ENCODE data around the gene METRN. TPM values are rescaled to one million over a fixed set of nuclear protein-coding genes. Genes with fewer than 3 reads are reported as not detected.

Gene METRN
- polyA plus RNA-seq, 1 experiment: 33.7 TPM

DNA sequence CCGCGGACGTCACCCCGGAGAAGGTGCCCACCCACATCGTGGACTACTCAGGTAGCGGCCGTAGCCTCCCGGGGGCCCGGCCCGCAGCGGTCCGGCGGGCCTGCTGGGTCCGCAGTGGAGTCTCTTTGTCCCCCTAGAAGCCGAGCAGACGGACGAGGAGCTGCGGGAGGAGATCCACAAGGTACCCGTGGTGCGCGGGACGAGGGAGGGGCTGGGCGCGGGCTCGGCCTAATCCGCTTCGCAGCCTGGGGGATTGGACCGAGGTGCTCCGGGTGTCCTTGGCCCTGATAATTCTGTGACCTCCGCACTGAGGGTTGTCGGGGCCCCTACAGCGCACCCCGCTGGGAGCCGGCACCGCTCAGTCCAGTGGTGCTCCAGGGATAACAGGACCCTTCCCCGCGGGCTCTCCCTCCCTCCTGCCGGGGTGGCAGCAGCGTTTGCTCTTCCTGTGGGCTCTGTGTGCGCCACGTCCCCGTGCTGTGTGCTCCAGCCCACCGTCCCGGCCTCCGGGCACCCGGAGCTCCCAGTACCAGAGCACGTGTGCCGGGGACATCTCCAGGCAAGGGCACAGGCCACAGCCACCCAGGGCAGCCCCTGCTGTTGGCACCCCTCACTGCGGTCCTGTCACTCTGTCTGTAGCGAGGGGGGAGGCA is 46.3 kb upstream of the METRN start:
- peaks cover 39% of the 10 kb centered on the region for H3K36me3 ChIP-seq (ENCODE audit: control insufficient read depth, insufficient read depth, low read length)
- peak overlapping the region; percentile 99 for H3K4me3 ChIP-seq (ENCODE audit: low read depth, low read length)
- no peak for DNase-seq (ENCODE audit: low read depth)
- no peaks in the 10 kb centered on the region for H3K27me3 ChIP-seq (ENCODE audit: control insufficient read depth, insufficient read depth, low read length)
- ChIA-PET CTCF (interaction anchor here (0.7 to 3.1 kb wide), 3 partner anchors 8 to 1189 kb away, joined by 3 to 20 read pairs (median 6); partner anchors contain the start of genes RHBDL1 and STUB1), POLR2A (no interaction called here)
- no peak for TF ChIP-seq CTCF (IDR thresholded peaks at IDR 0.05; ENCODE audit: insufficient read depth, low read depth, low read length)

DNA sequence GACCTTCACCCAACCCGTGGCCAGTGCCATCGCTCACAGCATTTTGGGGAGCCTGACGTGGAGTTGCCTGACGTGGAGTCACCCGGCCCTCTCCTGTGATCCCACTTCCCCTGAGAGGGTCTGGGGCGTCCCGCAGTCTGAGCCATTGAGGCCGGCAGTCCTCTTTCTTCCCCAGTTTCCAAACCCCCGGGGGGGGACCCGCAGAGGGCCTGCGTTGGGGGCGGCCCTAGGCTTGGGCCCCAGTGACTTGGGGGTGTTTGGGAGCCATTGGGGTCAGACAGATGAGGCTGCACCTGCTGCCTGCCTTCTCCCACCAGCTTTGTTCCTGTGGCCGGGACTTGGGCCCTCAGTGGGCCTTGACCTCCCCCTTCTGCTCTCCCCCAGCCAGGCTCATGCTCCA is 45.3 kb upstream of the METRN start:
- no peak overlapping the region for H3K4me3 ChIP-seq (ENCODE audit: low read depth, low read length)
- TF ChIP-seq CTCF (IDR thresholded peaks at IDR 0.05; ENCODE audit: insufficient read depth, low read depth, low read length): no peak
- DNase-seq (ENCODE audit: low read depth): no peak
- H3K36me3 ChIP-seq (ENCODE audit: control insufficient read depth, insufficient read depth, low read length): peaks cover 41% of the 10 kb centered on the region
- POLR2A ChIA-PET: no interaction called here
- no peaks in the 10 kb centered on the region for H3K27me3 ChIP-seq (ENCODE audit: control insufficient read depth, insufficient read depth, low read length)
- CTCF ChIA-PET: no interaction called here

GRCh38 chr16:670485-671352 is 44.2 kb upstream of the METRN start:
- ChIA-PET POLR2A (no interaction called here), CTCF (interaction anchor here (0.5 to 0.6 kb wide), 2 partner anchors 9 to 27 kb away, joined by 3 to 6 read pairs; partner anchors contain the start of gene STUB1)
- peaks cover 41% of the 10 kb centered on the region for H3K36me3 ChIP-seq (ENCODE audit: control insufficient read depth, insufficient read depth, low read length)
- no peak overlapping the region for H3K4me3 ChIP-seq (ENCODE audit: low read depth, low read length)
- DNase-seq (ENCODE audit: low read depth): no peak
- H3K27me3 ChIP-seq (ENCODE audit: control insufficient read depth, insufficient read depth, low read length): no peaks in the 10 kb centered on the region
- no peak for TF ChIP-seq CTCF (IDR thresholded peaks at IDR 0.05; ENCODE audit: insufficient read depth, low read depth, low read length)

DNA sequence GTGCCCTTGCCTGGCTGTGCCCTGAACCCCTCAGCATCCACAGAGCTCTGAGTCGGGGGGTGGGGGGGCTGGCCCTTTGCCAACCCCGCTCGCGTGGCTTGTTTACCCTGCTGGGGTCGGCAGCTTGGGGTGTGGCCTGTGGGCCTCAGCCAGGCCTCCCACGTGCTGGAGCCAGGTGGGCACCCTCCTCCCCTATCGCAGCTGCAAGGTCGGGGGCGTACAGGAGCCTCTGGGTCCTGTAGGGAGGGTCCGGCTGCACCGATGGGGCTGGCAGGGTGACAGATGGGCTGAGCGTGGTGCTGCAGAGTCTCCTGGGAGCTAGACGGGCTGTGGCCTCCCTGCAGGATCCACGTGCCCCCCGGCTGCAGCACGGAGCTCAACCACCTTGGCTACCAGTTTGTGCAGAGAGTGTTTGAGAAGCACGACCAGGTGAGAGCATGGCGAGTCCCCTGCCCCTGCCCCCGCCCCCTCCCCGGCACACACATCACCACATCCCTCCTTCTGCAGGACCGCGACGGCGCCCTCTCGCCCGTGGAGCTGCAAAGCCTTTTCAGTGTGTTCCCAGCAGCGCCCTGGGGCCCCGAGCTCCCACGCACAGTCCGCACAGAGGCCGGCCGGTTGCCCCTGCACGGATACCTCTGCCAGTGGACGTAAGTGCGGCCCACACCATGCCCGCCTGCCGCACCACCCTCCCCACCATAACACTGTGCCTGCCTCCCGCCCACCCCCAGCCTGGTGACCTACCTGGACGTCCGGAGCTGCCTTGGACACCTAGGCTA is 43.4 kb upstream of the METRN start:
- ChIA-PET POLR2A (no interaction called here), CTCF (no interaction called here)
- no peak for DNase-seq (ENCODE audit: low read depth)
- H3K36me3 ChIP-seq (ENCODE audit: control insufficient read depth, insufficient read depth, low read length): peaks cover 41% of the 10 kb centered on the region
- H3K4me3 ChIP-seq (ENCODE audit: low read depth, low read length): no peak overlapping the region
- no peak for TF ChIP-seq CTCF (IDR thresholded peaks at IDR 0.05; ENCODE audit: insufficient read depth, low read depth, low read length)
- no peaks in the 10 kb centered on the region for H3K27me3 ChIP-seq (ENCODE audit: control insufficient read depth, insufficient read depth, low read length)

DNA sequence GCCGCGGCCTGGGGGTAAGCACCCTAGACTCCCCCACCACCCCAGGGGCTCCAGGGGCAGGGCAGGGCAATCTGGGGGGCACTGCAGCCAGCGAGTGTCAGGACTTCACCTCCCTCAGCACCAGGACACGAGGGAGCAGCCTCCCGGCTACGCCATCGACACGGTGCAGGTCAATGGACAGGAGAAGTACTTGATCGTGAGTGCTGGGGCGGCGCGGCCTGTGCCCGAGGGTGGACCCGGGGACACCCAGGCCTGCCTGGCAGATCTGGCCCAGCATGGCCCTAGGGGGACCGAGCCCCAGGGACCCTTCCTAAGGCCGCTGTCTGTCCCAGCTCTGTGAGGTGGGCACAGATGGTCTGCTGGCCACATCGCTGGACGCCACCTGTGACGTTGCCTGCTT is 42.5 kb upstream of the METRN start:
- no peaks in the 10 kb centered on the region for H3K27me3 ChIP-seq (ENCODE audit: control insufficient read depth, insufficient read depth, low read length)
- DNase-seq (ENCODE audit: low read depth): no peak
- ChIA-PET POLR2A (no interaction called here), CTCF (no interaction called here)
- no peak for TF ChIP-seq CTCF (IDR thresholded peaks at IDR 0.05; ENCODE audit: insufficient read depth, low read depth, low read length)
- H3K36me3 ChIP-seq (ENCODE audit: control insufficient read depth, insufficient read depth, low read length): peaks cover 41% of the 10 kb centered on the region
- H3K4me3 ChIP-seq (ENCODE audit: low read depth, low read length): no peak overlapping the region

All from BJ (cell line).